HL-60 (cell line): ENCODE results near the gene SLC4A4.

Experiments
- CTCF ChIP-seq: IDR thresholded peaks from one replicate; pipeline ENCODE4 v1.5.1; 2011; ENCODE audit warnings: low read length, control low read depth, inconsistent platforms; ENCODE audit not compliant: insufficient read depth
- GABPA ChIP-seq: IDR thresholded peaks from 2 replicates; pipeline ENCODE4 v1.6.1; 2012; ENCODE audit warnings: low read depth
- POLR2AphosphoS5 ChIP-seq: IDR thresholded peaks from 2 replicates; pipeline ENCODE4 v1.6.1; 2012; ENCODE audit warnings: low read depth
- REST ChIP-seq: IDR thresholded peaks from 2 replicates; pipeline ENCODE4 v1.6.1; 2012; ENCODE audit warnings: low read depth; ENCODE audit not compliant: insufficient replicate concordance
- SPI1 ChIP-seq: IDR thresholded peaks from 2 replicates; pipeline ENCODE4 v1.6.1; 2012; ENCODE audit warnings: low read depth, mild to moderate bottlenecking, borderline replicate concordance

- TF ChIP-seq CTCF (no peak), POLR2AphosphoS5 (no peak), REST (no peak), GABPA (no peak), SPI1 (no peak)
These were observed 30.1 kb downstream of the SLC4A4 start for GRCh38 chr4:71368906-71369305.
